HG02938 (cell line): ENCODE measurements around the gene NIP7.

ENCODE experiments used
- ATAC-seq: cut with Tn5 transposase; IDR thresholded peaks from one replicate; pipeline ENCODE4 v1.9.1; 2021; ENCODE audit warnings: mild to moderate bottlenecking, moderate library complexity; ENCODE audit not compliant: unreplicated experiment

The NIP7 gene

DNA sequence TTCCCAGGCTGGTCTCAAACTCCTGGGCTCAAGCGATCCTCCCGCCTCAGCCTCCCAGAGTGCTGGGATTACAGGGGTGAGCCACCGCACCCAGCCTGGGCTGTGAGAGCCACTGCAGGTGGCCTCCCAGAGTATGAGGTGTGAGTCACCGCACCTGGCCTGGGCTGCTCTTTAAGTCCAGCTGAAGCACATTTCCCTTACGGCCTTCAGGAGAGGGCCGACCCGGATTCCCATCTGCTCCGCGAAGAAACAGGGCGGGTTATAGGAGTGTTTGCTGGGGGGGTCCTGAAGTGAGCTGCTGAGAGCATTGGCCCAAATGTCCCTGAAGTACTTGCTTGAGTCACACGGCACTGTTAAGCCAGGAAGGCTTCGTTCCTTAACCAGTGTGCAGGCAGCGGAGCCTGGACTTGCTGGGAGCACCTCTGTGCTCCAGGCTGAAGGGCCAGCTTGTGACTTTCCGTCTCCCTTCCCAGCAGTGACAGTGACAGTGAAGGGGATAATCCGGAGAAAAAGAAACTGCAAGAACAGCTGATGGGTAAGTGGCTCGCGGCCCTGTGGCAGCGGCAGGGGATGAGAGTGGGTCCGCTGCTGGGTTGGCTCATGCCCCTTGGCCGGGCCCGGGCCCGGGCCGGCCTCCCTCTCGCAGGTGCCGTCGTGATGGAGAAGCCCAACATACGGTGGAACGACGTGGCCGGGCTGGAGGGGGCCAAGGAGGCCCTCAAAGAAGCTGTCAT lies 21.2 kb upstream of the NIP7 start:
- ATAC-seq: no peak

- no peak for ATAC-seq
Measured at GRCh38 chr16:69318911-69319289, 20.7 kb upstream of the NIP7 start.

DNA sequence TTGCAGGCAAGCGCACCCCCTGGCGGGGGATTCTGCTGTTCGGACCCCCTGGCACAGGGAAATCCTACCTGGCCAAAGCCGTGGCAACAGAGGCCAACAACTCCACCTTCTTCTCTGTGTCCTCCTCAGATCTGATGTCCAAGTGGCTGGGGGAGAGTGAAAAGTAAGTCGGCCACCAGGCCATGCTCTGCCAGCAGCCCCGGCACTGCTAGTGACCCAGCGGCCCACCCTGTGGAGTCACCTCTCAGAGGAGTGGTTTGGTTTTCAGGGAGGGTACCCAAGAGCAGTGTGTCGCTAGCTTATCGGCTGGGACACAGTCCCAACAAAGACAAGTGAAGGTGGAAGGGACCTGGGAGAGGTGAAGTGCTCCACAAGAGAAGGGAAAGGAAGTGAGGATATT lies 20.2 kb upstream of the NIP7 start:
- no peak for ATAC-seq

GRCh38 chr16:69319826-69320739 lies 19.5 kb upstream of the NIP7 start:
- no peak for ATAC-seq

DNA sequence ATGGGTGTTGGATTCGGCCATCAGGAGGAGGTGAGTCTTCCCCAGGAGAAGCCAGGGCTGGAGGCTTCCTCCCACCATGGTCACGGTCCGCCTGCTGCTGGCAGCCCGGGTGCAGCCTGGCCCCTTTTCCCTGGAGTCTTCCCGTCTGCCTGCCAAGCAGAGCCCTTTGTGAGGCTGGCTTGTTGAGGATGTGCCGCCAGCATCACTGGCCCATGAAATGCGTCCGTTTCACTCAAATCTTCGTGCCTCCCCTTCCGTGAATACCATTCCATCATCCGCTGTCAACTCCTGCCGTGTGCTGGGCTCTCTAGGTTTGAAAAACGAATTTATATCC lies 18.9 kb upstream of the NIP7 start:
- no peak for ATAC-seq

DNA sequence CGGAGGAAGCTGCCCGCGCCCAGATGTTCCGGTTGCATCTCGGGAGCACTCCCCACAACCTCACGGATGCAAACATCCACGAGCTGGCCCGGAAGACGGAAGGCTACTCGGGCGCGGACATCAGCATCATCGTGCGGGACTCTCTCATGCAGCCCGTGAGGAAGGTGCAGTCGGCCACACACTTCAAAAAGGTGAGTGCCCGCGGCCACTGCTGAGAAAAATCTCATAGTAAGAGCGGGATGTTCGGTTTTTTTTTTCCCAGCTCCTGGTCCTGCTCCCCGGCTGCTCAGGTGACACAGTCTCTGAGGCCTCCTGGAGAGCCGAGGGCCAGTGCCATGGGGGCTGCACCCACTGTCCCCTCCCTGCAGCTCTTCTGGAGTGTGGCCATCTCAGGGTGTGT lies 18.5 kb upstream of the NIP7 start:
- no peak for ATAC-seq

DNA sequence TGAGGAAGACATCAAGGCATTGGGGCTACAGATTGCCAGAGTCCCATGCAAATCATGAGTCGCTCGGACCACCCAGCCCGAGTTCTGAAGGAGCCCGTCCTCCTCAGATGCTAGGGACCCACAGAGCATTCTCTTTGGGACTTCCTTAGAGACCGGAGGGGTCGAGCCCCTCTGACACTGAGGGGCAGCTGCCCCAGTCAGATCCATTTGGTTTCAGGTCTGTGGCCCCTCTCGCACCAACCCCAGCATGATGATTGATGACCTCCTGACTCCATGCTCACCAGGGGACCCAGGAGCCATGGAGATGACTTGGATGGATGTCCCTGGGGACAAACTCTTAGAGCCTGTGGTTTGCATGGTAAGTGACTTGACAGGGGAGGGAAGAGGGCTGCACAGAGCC lies 17.2 kb upstream of the NIP7 start:
- no peak for ATAC-seq

GRCh38 chr16:69323415-69323814 lies 16.2 kb upstream of the NIP7 start:
- no peak for ATAC-seq

- ATAC-seq: no peak
Measured at GRCh38 chr16:69324013-69324531, 15.5 kb upstream of the NIP7 start.

DNA sequence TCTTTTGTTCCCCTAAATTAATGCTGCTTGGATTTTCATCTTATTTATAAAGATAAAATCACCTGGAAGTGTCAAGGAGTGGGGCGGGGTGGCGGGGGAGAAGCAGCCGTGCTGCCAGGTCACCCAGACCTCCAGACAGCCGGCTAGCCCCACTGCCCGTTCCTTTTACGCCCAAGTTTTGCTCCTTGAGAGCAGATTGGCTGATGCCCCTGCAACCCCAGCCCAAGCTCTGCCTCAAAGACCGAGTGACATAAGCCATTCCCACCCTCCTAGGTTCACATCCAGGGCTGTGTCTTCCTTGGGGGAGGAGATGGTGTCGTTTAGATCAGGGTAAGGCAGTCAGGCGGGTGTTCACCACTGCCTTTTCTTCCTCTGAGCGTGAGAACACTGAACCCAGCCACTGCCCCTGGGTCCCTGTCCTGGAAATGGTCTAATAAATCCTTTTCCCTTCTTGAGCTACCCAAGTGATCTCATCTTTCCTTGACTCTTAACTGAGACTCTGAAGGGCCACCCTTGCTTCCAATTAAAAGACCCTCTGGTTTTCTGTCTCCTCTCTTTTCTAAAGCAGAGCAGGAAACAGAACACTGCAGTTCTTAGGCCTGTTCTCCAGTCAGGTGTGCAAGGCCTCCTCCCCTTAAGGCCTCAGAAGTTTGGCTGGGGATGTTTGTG lies 14.9 kb upstream of the NIP7 start:
- no peak for ATAC-seq

DNA sequence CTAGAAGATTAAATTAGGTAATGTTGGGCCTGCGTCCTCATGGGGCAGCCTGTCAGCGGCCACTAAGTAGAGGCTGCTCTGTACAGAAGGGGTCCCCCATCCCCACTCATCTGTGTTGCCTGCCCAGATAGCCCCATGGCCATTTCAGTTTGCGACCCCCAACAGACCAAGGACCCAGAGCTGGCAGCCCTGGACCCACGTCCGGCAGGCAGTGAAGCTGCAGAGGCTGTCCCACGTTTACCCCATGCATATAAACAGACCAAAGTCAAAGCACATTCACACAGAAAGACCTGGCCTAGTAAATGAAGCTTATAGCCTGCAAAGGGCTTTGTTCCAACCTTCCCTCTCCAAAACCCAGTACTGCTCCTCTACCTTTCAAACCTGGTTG lies 13.8 kb upstream of the NIP7 start:
- ATAC-seq: no peak

GRCh38 chr16:69326172-69326873 lies 13.2 kb upstream of the NIP7 start:
- ATAC-seq: no peak

DNA sequence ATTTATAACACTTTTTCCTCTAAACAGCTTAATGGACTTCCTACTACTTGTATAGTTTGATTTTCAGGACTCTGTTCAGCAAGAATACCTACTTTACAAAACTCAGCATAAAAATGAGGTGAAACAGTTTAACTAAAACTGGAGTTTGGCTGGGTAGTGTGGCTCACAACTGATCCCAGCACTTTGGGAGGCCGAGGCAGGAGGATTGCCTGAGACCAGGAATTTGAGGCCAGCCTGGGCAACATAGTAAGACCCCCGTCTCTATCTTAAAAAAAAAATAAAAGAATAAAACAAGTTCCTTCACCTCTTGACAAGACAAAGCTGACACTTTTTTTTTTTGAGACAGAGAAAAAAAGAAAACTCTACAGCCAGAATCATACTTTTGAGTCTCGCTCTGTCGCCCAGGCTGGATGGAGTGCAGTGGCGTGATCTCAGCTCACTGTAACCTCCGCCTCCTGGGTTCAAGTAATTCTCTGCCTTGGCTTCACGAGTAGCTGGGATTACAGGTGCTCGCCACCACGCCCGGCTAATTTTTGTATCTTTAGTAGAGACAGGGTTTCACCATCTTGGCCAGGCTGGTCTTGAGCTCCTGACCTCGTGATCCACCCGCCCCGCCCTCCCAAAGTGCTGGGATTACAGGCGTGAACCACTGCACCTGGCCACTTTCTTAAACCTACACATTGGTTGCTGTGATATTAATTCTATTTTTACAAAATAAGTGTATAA lies 11.8 kb upstream of the NIP7 start:
- ATAC-seq: no peak

DNA sequence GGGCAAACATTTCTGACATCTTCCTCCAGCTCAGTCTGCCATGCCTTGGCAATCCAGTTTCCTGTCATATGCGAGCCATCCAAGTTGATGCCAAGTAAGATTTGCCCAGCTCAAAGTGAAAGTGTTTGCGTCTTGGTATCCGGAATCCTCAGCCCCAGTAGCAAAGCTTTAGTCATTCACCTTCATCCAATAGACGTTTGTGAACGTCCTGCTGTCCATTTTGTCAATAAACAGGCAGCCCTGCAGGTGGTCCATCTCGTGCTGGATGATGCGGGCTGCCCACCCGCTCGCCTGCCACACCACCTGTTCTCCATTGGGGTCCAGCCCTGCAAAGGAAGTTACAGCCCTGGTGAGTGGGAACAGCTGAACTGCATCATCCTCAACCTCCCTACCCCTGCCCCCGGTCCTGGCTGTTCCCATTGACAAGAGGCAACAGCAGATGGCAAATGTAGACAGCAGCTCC lies 10.7 kb upstream of the NIP7 start:
- no peak for ATAC-seq

GRCh38 chr16:69329369-69330285 lies 9.9 kb upstream of the NIP7 start:
- peak; percentile 32 for ATAC-seq

DNA sequence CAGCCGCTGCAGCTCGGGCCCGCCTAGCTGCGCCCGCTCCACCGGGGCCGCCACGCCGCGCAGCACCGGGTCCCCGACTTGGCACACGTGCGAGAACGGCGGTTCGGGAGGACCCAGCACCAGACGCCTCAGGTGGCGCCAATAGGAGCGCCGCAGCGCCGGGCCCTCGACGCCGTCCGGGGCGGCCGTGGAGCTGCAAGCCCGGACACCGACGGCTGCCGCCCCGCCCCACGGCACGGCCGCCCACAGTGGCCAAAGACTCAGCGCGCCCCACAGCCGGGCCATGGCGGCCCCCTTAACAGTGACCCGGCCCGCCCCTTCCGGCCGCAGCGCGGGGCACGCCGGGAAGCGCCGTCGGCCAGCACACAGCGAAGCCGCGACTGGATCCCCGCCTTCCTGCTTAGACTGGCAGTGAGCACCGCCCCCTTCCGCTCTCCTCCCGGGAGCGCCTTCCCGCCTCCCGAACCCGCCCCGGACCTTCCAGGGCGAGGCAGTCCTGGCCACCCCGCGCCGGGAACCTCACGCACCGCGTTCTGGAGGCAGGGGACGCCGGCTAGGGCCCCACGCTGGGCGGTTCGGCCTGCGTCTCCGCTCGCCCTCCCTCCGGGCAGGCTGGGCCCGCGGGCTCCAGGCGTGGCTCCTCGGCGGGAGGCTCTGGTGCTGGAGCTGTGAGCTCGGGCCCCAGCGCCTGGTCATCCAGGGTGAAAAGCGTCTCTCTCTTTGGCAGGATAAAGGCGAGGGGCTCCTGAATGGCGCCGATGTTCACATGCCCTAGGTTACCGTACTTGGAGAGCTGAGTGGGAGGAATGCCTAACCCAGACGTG lies 9.1 kb upstream of the NIP7 start, which contains the start of gene PDF:
PDF (minus strand) TSS at position 303 of the 824 bp plus-strand sequence; CDS start at position 285, 18 bp downstream.
- peak; percentile 95 for ATAC-seq

DNA sequence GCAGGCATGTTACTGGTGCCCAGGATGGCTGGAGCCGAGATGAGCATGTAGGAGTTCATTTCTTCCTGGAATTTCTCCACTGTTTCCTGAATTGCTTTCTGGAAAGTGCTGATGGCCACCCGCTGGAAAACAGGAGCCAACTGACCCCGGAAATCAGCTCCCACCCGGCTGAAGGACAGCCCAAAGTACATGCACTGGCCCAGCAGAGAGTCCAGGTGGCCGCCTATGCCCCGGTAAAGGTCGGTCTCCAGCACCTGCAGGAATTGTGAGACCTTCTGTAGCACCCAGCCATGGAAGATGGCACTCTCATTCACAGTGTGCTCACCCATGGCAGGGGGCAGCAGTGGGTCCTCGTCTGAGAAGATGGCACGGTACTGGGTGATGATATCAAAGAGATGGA lies 4.9 kb upstream of the NIP7 start:
- no peak for ATAC-seq
